GM12801 (cell line): ENCODE results near the gene TMEM266.

Experiments used
- CTCF ChIP-seq: IDR thresholded peaks from one replicate; pipeline ENCODE4 v1.5.1; 2011; ENCODE audit warnings: control low read depth; ENCODE audit not compliant: insufficient read length; ENCODE audit errors: extremely low read depth

The TMEM266 gene

GRCh38 chr15:76164602-76165001, 104.8 kb downstream of the TMEM266 start:
- no peak for TF ChIP-seq CTCF

GRCh38 chr15:76165951-76166350, 106.2 kb downstream of the TMEM266 start:
- no peak for TF ChIP-seq CTCF

GRCh38 chr15:76168237-76168984, 108.6 kb downstream of the TMEM266 start:
- TF ChIP-seq CTCF: no peak

- TF ChIP-seq CTCF: no peak
These were observed 109.2 kb downstream of the TMEM266 start for GRCh38 chr15:76169018-76169417.

GRCh38 chr15:76169911-76170800, 110.4 kb downstream of the TMEM266 start:
- no peak for TF ChIP-seq CTCF

GRCh38 chr15:76172782-76173181, 113.0 kb downstream of the TMEM266 start:
- no peak for TF ChIP-seq CTCF

- TF ChIP-seq CTCF: no peak
These were observed 113.6 kb downstream of the TMEM266 start for GRCh38 chr15:76173317-76173834.
